Posterior vena cava (tissue), 2 donors: Measurements from ENCODE around the gene AIF1. TPM values are rescaled to one million over a fixed set of nuclear protein-coding genes. Genes with fewer than 3 reads are reported as not detected.

Experiments used
- DNase-seq: peaks from one replicate; pipeline ENCODE4 v3.0.0-alpha.2; 2020; ENCODE audit warnings: low spot score
- intact Hi-C, 2 donors: fragments of 100-400 bp; cut with DNase I; formaldehyde crosslinking; loops; one replicate each; pipeline versions ENCODE4 v1.14.1 to v1.14.2; 2022 to 2023
- microRNA-seq, 2 donors: library from miRNA; unstranded; fragments of <30 nt; microRNA quantifications; one replicate each; pipeline ENCODE4 v1.2.0, GENCODE V29; 2020 to 2021; ENCODE audit warnings: borderline microRNAs expressed in 2 of 2
- total RNA-seq, 2 donors: library from RNA; stranded (reverse); fragmentation: NEBNext Ultra II Directional; extraction: Animal tissue kit (Norgen Biotek cat#: 25700); gene quantifications; one replicate each; pipeline ENCODE4 v1.2.1, GENCODE V29; 2021
- donor health status: DM: yes; HTN: yes; CAD: no.
- donor health status: DM: yes; HTN: yes; CAD: no.

AIF1 gene
- total RNA-seq, 2 donors from 2014 or later = 18.1 to 68.7 TPM

GRCh38 chr6:31658983-31659648, 44.1 kb downstream of the AIF1 start:
- intact Hi-C loops = no loop called here
- no peak for DNase-seq

GRCh38 chr6:31659649-31660380, 44.8 kb downstream of the AIF1 start:
- DNase-seq = no peak
- intact Hi-C loops = no loop called here

GRCh38 chr6:31660381-31661261, 45.6 kb downstream of the AIF1 start, which contains the start of gene C6orf47:
Gene C6orf47 (minus strand): TSS chr6:31660778. CDS start chr6:31659947, 831 bp downstream.
- DNase-seq = peak; percentile 95
- intact Hi-C loops = no loop called here

GRCh38 chr6:31661262-31662123, 46.5 kb downstream of the AIF1 start:
- intact Hi-C loops = no loop called here
- DNase-seq = no peak

- DNase-seq = no peak
- intact Hi-C loops = no loop called here
These were observed 47.2 kb downstream of the AIF1 start for GRCh38 chr6:31662124-31662723.

GRCh38 chr6:31663126-31663960, 48.3 kb downstream of the AIF1 start:
- intact Hi-C loops = no loop called here
- DNase-seq = no peak

- DNase-seq = no peak
- intact Hi-C loops = no loop called here
These were observed 49.1 kb downstream of the AIF1 start for GRCh38 chr6:31663961-31664789.

- intact Hi-C loops = no loop called here
- DNase-seq = peak; percentile 97
These were observed 49.9 kb downstream of the AIF1 start, which contains the start of gene GPANK1 for GRCh38 chr6:31664790-31665500. Gene GPANK1 (minus strand): TSS chr6:31664997. CDS start chr6:31664478, 519 bp downstream.

- peak; percentile 99 for DNase-seq
- intact Hi-C loops = no loop called here
These were observed 50.7 kb downstream of the AIF1 start, which contains the start of gene CSNK2B for GRCh38 chr6:31665501-31666336. Gene CSNK2B (plus strand): TSS chr6:31666080. CDS start chr6:31666832, 752 bp downstream.

- intact Hi-C loops = no loop called here
- no peak for DNase-seq
These were observed 51.4 kb downstream of the AIF1 start for GRCh38 chr6:31666337-31666965.

Small RNAs within 50 kb of the gene (microRNA-seq; reads per million reads assigned to microRNA genes)
- gene MIR6832 = 0 reads per million in 2 donors

Other genes starting within 250 kb of the AIF1 start
- gene MICA, start 211.6 kb upstream of the AIF1 start, total RNA-seq = 10 to 100 TPM; 16.5 to 20.5 TPM
- 1 to 10 TPM; 2.9 to 4.1 TPM for gene MICB, start 117.1 kb upstream of the AIF1 start, total RNA-seq
- not detected for gene MCCD1, start 86.3 kb upstream of the AIF1 start, total RNA-seq
- gene DDX39B, start 73.2 kb upstream of the AIF1 start, total RNA-seq = 100 to 1,000 TPM; 165 to 180 TPM
- 1 to 10 TPM in 1 of 2 donors, under 1 TPM in 1; 0.43 to 1.2 TPM for gene ATP6V1G2, start 68.6 kb upstream of the AIF1 start, total RNA-seq
- gene NFKBIL1, start 67.6 kb upstream of the AIF1 start, total RNA-seq = 10 to 100 TPM; 12.0 to 13.2 TPM
- gene LTA, start 42.9 kb upstream of the AIF1 start, total RNA-seq = not detected
- under 1 TPM; 0.81 to 0.93 TPM for gene TNF, start 39.7 kb upstream of the AIF1 start, total RNA-seq
- 1 to 10 TPM in 1 of 2 donors, under 1 TPM in 1; 0.90 to 1.6 TPM for gene LTB, start 32.8 kb upstream of the AIF1 start, total RNA-seq
- gene LST1, start 29.0 kb upstream of the AIF1 start, total RNA-seq = 10 to 100 TPM in 1 of 2 donors, 1 to 10 TPM in 1; 9.2 to 24.8 TPM
- not detected for gene NCR3, start 22.2 kb upstream of the AIF1 start, total RNA-seq
- 100 to 1,000 TPM; 119 to 133 TPM for gene PRRC2A, start 5.5 kb downstream of the AIF1 start, total RNA-seq
- gene BAG6, start 37.4 kb downstream of the AIF1 start, total RNA-seq = 100 to 1,000 TPM; 146 to 193 TPM
- gene APOM, start 40.7 kb downstream of the AIF1 start, total RNA-seq = 1 to 10 TPM in 1 of 2 donors, under 1 TPM in 1; 0.60 to 1.2 TPM
- 10 to 100 TPM; 18.8 to 19.3 TPM for gene C6orf47, start 45.5 kb downstream of the AIF1 start, total RNA-seq
- gene GPANK1, start 49.8 kb downstream of the AIF1 start, total RNA-seq = 10 to 100 TPM in 1 of 2 donors, 1 to 10 TPM in 1; 7.8 to 10.1 TPM
- gene CSNK2B, start 50.8 kb downstream of the AIF1 start, total RNA-seq = 10 to 100 TPM; 85.2 to 90.4 TPM
- 1 to 10 TPM; 9.5 to 9.8 TPM for gene LY6G5B, start 54.7 kb downstream of the AIF1 start, total RNA-seq
- gene LY6G5C, start 65.8 kb downstream of the AIF1 start, total RNA-seq = 1 to 10 TPM; 1.7 to 1.9 TPM
- 10 to 100 TPM; 38.3 to 39.4 TPM for gene ABHD16A, start 88.1 kb downstream of the AIF1 start, total RNA-seq
- not detected for gene LY6G6F, start 91.6 kb downstream of the AIF1 start, total RNA-seq
- gene LY6G6D, start 100.1 kb downstream of the AIF1 start, total RNA-seq = not detected
- not detected for gene LY6G6C, start 106.5 kb downstream of the AIF1 start, total RNA-seq
- 1 to 10 TPM in 1 of 2 donors, under 1 TPM in 1; 0.52 to 1.1 TPM for gene MPIG6B, start 108.1 kb downstream of the AIF1 start, total RNA-seq
- 10 to 100 TPM; 88.3 to 97.4 TPM for gene DDAH2, start 114.1 kb downstream of the AIF1 start, total RNA-seq
- 100 to 1,000 TPM; 272 to 402 TPM for gene CLIC1, start 121.3 kb downstream of the AIF1 start, total RNA-seq
- gene MSH5, start 124.8 kb downstream of the AIF1 start, total RNA-seq = 1 to 10 TPM; 7.7 to 9.8 TPM
- not detected for gene SAPCD1, start 147.4 kb downstream of the AIF1 start, total RNA-seq
- under 1 TPM; 0.37 to 0.48 TPM for gene VWA7, start 162.1 kb downstream of the AIF1 start, total RNA-seq
- gene VARS1, start 180.5 kb downstream of the AIF1 start, total RNA-seq = 10 to 100 TPM; 49.0 to 60.8 TPM
- gene LSM2, start 191.7 kb downstream of the AIF1 start, total RNA-seq = 10 to 100 TPM; 38.7 to 39.7 TPM
- 1 to 10 TPM; 1.4 to 1.7 TPM for gene HSPA1L, start 200.0 kb downstream of the AIF1 start, total RNA-seq
- 100 to 1,000 TPM; 157 to 187 TPM for gene HSPA1A, start 200.3 kb downstream of the AIF1 start, total RNA-seq
- gene HSPA1B, start 212.5 kb downstream of the AIF1 start, total RNA-seq = 100 to 1,000 TPM in 1 of 2 donors, 10 to 100 TPM in 1; 89.8 to 106 TPM
- gene NEU1, start 247.6 kb downstream of the AIF1 start, total RNA-seq = 10 to 100 TPM; 22.2 to 29.0 TPM